Osteoblast (primary cell): ENCODE data around the gene TRIM44. TPM values are rescaled to one million over a fixed set of nuclear protein-coding genes. Genes with fewer than 3 reads are reported as not detected.

ENCODE experiments used
- DNase-seq: peaks from one replicate; pipeline ENCODE4 v3.0.0; 2011; ENCODE audit warnings: low spot score, mixed read lengths; ENCODE audit not compliant: insufficient read length; ENCODE audit errors: missing footprints
- H2AFZ ChIP-seq: 2 replicates; pipeline ENCODE4 v1.6.0; 2011; ENCODE audit warnings: mild to moderate bottlenecking, low read length
- H3K27ac ChIP-seq: 2 replicates; pipeline ENCODE4 v1.5.1; 2011; ENCODE audit warnings: mild to moderate bottlenecking, low read depth, low read length, moderate library complexity
- H3K27me3 ChIP-seq: 2 replicates; pipeline ENCODE4 v1.6.0; 2012; ENCODE audit warnings: mild to moderate bottlenecking, control low read depth, inconsistent platforms, low read length, moderate library complexity; ENCODE audit not compliant: insufficient read depth
- H3K36me3 ChIP-seq: 2 replicates; pipeline ENCODE4 v1.5.1; 2011; ENCODE audit warnings: mild to moderate bottlenecking, low read length, control low read depth, moderate library complexity; ENCODE audit not compliant: insufficient read depth
- H3K4me1 ChIP-seq: 2 replicates; pipeline ENCODE4 v1.5.1; 2011; ENCODE audit warnings: mild to moderate bottlenecking, low read length, control low read depth, moderate library complexity; ENCODE audit not compliant: insufficient read depth
- H3K4me2 ChIP-seq: 2 replicates; pipeline ENCODE4 v1.6.0; 2011; ENCODE audit warnings: mild to moderate bottlenecking, low read length; ENCODE audit not compliant: insufficient read depth
- H3K4me3 ChIP-seq: fragments of 200-600 bp; sonication (generic); 3 replicates; pipeline ENCODE4 v1.5.1; 2012; ENCODE audit warnings: mild to moderate bottlenecking, low read length, inconsistent platforms; ENCODE audit not compliant: insufficient read depth
- H3K79me2 ChIP-seq: 2 replicates; pipeline ENCODE4 v1.6.0; 2012; ENCODE audit warnings: mild to moderate bottlenecking, low read length, control low read depth, inconsistent platforms; ENCODE audit not compliant: insufficient read depth
- H3K9me3 ChIP-seq: 2 replicates; pipeline ENCODE4 v1.5.1; 2011; ENCODE audit warnings: low read depth, low read length, control low read depth
- H4K20me1 ChIP-seq: 2 replicates; pipeline ENCODE4 v1.6.0; 2012; ENCODE audit warnings: mild to moderate bottlenecking, low read length, control low read depth; ENCODE audit not compliant: insufficient read depth
- total RNA-seq: library from RNA; depleted of rRNA; stranded (reverse); fragments of >200 nt; gene quantifications from 2 replicates; pipeline ENCODE4 v1.2.3, GENCODE V29; 2012
- TF ChIP-seq, protein P1 (sequence below): IDR thresholded peaks from 2 replicates; pipeline ENCODE4 v1.5.1; 2011; ENCODE audit warnings: mild to moderate bottlenecking, low read depth, low read length, moderate library complexity; ENCODE audit errors: extremely low read depth

Gene TRIM44
- total RNA-seq, 1 donor: 40.5 TPM

DNA sequence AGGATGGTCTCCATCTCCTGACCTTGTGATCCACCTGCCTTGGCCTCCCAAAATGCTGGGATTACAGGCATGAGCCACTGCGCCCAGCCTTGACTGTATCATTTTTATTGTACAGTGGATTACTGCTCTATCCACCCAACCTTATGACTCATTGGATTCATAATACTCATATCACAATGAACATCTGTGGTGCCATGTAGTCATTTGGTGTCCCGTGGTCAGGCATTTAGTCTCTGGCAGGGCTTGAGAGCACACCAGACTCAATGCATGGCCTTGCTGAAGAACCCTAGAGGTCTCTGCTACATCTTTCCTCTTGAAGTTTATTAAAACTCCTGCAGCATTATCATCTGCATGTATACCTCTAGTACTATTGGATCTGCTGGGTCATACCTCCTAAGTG lies 183.3 kb downstream of the TRIM44 start:
- Histone ChIP-seq H3K4me2 (no peak overlapping the region), H4K20me1 (no peaks in the 10 kb centered on the region), H3K4me1 (no peaks in the 10 kb centered on the region), H3K79me2 (no peaks in the 10 kb centered on the region), H3K4me3 (no peak overlapping the region), H3K27me3 (peaks cover 36% of the 10 kb centered on the region), H2AFZ (no peak overlapping the region), H3K9me3 (no peaks in the 10 kb centered on the region), H3K27ac (no peak overlapping the region), H3K36me3 (no peaks in the 10 kb centered on the region)
- TF ChIP-seq, protein P1, sequence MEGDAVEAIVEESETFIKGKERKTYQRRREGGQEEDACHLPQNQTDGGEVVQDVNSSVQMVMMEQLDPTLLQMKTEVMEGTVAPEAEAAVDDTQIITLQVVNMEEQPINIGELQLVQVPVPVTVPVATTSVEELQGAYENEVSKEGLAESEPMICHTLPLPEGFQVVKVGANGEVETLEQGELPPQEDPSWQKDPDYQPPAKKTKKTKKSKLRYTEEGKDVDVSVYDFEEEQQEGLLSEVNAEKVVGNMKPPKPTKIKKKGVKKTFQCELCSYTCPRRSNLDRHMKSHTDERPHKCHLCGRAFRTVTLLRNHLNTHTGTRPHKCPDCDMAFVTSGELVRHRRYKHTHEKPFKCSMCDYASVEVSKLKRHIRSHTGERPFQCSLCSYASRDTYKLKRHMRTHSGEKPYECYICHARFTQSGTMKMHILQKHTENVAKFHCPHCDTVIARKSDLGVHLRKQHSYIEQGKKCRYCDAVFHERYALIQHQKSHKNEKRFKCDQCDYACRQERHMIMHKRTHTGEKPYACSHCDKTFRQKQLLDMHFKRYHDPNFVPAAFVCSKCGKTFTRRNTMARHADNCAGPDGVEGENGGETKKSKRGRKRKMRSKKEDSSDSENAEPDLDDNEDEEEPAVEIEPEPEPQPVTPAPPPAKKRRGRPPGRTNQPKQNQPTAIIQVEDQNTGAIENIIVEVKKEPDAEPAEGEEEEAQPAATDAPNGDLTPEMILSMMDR: no peak
- DNase-seq: no peak

DNA sequence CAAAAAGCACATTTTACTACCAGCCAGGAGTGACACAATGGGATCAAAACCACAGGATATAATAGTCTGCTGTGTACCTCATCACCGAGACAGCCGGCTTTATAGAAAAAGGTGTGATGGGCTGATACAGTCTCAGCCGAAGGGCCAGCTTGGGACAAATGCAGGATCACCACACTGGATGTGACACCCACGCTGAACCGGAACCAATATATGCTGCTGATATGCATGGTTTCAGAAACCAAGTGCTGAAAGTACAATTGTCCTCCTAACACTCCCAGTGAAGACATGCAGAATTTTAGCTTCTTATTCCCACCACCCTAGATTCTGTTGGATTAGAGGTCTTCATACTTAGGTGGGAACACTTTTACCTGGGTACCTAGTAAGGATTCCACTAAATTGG lies 184.3 kb downstream of the TRIM44 start:
- no peak overlapping the region for H2AFZ ChIP-seq
- no peaks in the 10 kb centered on the region for H3K79me2 ChIP-seq
- H4K20me1 ChIP-seq: no peaks in the 10 kb centered on the region
- no peak overlapping the region for H3K27ac ChIP-seq
- no peaks in the 10 kb centered on the region for H3K9me3 ChIP-seq
- no peak for DNase-seq
- H3K27me3 ChIP-seq: peaks cover 36% of the 10 kb centered on the region
- TF ChIP-seq, protein P1: no peak
- no peaks in the 10 kb centered on the region for H3K36me3 ChIP-seq
- H3K4me1 ChIP-seq: no peaks in the 10 kb centered on the region
- H3K4me3 ChIP-seq: no peak overlapping the region
- H3K4me2 ChIP-seq: no peak overlapping the region

DNA sequence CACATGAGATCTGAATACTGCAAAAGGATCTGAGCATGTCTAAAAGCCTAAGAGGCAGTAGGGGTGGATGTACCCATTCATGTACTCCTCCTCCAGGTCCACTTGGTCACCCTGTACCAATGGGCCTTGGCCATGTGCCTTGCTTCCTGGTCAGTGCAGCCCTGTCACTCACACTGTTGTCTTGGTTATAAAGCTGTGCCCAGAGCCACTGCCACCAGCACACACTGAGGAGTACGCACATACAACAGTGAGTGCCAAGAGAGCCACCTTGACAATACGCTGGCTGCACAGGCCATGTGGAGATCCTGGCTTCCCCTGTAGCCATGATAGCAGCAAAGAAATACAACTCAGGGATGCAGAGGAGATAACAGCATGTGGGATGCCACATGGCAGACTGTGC lies 184.9 kb downstream of the TRIM44 start:
- peaks cover 36% of the 10 kb centered on the region for H3K27me3 ChIP-seq
- DNase-seq: no peak

DNA sequence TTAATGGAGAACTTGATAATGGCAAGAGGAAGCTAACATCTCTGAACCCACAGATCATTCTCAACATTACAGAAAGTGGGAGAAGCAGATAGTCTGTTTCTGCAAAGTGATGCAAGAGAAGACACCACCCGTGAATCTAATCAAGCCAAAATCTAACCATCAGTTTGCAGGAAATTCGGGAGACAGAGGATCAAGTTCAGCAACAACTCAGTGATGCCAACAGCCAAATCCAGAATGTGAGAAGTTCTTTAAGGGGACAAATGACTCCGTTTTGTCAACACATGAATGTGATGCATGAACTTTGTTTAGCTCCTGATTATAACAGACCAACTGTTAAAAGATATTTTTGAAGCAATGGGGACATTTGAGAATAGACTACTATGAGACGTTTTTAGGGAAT lies 186.0 kb downstream of the TRIM44 start:
- peak; percentile 9 for DNase-seq
- no peak overlapping the region for H2AFZ ChIP-seq
- TF ChIP-seq, protein P1: no peak
- H3K79me2 ChIP-seq: no peaks in the 10 kb centered on the region
- no peak overlapping the region for H3K4me3 ChIP-seq
- H3K4me2 ChIP-seq: no peak overlapping the region
- H3K36me3 ChIP-seq: no peaks in the 10 kb centered on the region
- H3K27me3 ChIP-seq: peaks cover 36% of the 10 kb centered on the region
- H3K9me3 ChIP-seq: no peaks in the 10 kb centered on the region
- no peaks in the 10 kb centered on the region for H4K20me1 ChIP-seq
- no peaks in the 10 kb centered on the region for H3K4me1 ChIP-seq
- no peak overlapping the region for H3K27ac ChIP-seq

More for the DNA sequence above, 184.9 kb downstream of the TRIM44 start:
- Histone ChIP-seq H3K79me2 (no peaks in the 10 kb centered on the region), H2AFZ (no peak overlapping the region), H3K36me3 (no peaks in the 10 kb centered on the region), H3K4me2 (no peak overlapping the region), H3K27ac (no peak overlapping the region), H3K4me1 (no peaks in the 10 kb centered on the region), H3K9me3 (no peaks in the 10 kb centered on the region), H4K20me1 (no peaks in the 10 kb centered on the region), H3K4me3 (no peak overlapping the region)
- TF ChIP-seq, protein P1: no peak
